ENCODE results near the gene REEP1. TPM values are rescaled to one million over a fixed set of nuclear protein-coding genes. Genes with fewer than 3 reads are reported as not detected.
A peak's percentile ranks its signal among the peaks of the same experiment; 100 is the strongest.
"Not testable (repeated sequence)": the region's sequence is repeated elsewhere in the genome, so short reads cannot be mapped to it uniquely, and the experiment has no call there.

REEP1 gene
- total RNA-seq, 1 donor from 2014 or later, result 0.62 TPM

- DNase-seq (ENCODE audit: low spot score), result no peak
- TF ChIP-seq CTCF (IDR thresholded peaks at IDR 0.05; ENCODE audit: unreplicated experiment), result no peak
- peaks cover 16% of the 10 kb centered on the region for H3K36me3 Mint-ChIP-seq (ENCODE audit: low read depth, unreplicated experiment)
- no peak overlapping the region for H3K4me3 Mint-ChIP-seq (ENCODE audit: unreplicated experiment)
- peak overlapping the region; percentile 76 for H3K27ac Mint-ChIP-seq (ENCODE audit: unreplicated experiment)
- H3K4me1 Mint-ChIP-seq (ENCODE audit: unreplicated experiment), result peaks cover 23% of the 10 kb centered on the region
- H3K9me3 Mint-ChIP-seq (ENCODE audit: unreplicated experiment), result no peaks in the 10 kb centered on the region
- no peaks in the 10 kb centered on the region for H3K27me3 Mint-ChIP-seq (ENCODE audit: unreplicated experiment)
Observed at GRCh38 chr2:86202702-86203101, 134.7 kb downstream of the REEP1 start.

GRCh38 chr2:86202336-86202692 lies 135.1 kb downstream of the REEP1 start:
- H3K36me3 Mint-ChIP-seq (ENCODE audit: low read depth, unreplicated experiment), result peaks cover 16% of the 10 kb centered on the region
- no peaks in the 10 kb centered on the region for H3K27me3 Mint-ChIP-seq (ENCODE audit: unreplicated experiment)
- no peak overlapping the region for H3K4me3 Mint-ChIP-seq (ENCODE audit: unreplicated experiment)
- H3K4me1 Mint-ChIP-seq (ENCODE audit: unreplicated experiment), result peaks cover 23% of the 10 kb centered on the region
- H3K27ac Mint-ChIP-seq (ENCODE audit: unreplicated experiment), result peak overlapping the region; percentile 76
- no peak for TF ChIP-seq CTCF (IDR thresholded peaks at IDR 0.05; ENCODE audit: unreplicated experiment)
- no peaks in the 10 kb centered on the region for H3K9me3 Mint-ChIP-seq (ENCODE audit: unreplicated experiment)
- no peak for DNase-seq (ENCODE audit: low spot score)

- Mint-ChIP-seq H3K9me3 (ENCODE audit: unreplicated experiment) (no peaks in the 10 kb centered on the region), H3K4me1 (ENCODE audit: unreplicated experiment) (peaks cover 27% of the 10 kb centered on the region), H3K27me3 (ENCODE audit: unreplicated experiment) (no peaks in the 10 kb centered on the region), H3K27ac (ENCODE audit: unreplicated experiment) (peak overlapping the region; percentile 76), H3K36me3 (ENCODE audit: low read depth, unreplicated experiment) (peaks cover 14% of the 10 kb centered on the region), H3K4me3 (ENCODE audit: unreplicated experiment) (no peak overlapping the region)
- TF ChIP-seq CTCF (IDR thresholded peaks at IDR 0.05; ENCODE audit: unreplicated experiment), result no peak
- DNase-seq (ENCODE audit: low spot score), result no peak
Observed at GRCh38 chr2:86201671-86202335, 135.6 kb downstream of the REEP1 start.

GRCh38 chr2:86200564-86200963 lies 136.9 kb downstream of the REEP1 start:
- H3K4me3 Mint-ChIP-seq (ENCODE audit: unreplicated experiment), result peak overlapping the region; percentile 100
- H3K27me3 Mint-ChIP-seq (ENCODE audit: unreplicated experiment), result not testable (repeated sequence)

GRCh38 chr2:86199834-86200177 lies 137.6 kb downstream of the REEP1 start:
- H3K4me3 Mint-ChIP-seq (ENCODE audit: unreplicated experiment), result peak overlapping the region; percentile 100
- H3K27me3 Mint-ChIP-seq (ENCODE audit: unreplicated experiment), result no peaks in the 10 kb centered on the region
- peaks cover 34% of the 10 kb centered on the region for H3K4me1 Mint-ChIP-seq (ENCODE audit: unreplicated experiment)
- no peaks in the 10 kb centered on the region for H3K9me3 Mint-ChIP-seq (ENCODE audit: unreplicated experiment)
- no peak for TF ChIP-seq CTCF (IDR thresholded peaks at IDR 0.05; ENCODE audit: unreplicated experiment)
- no peak for DNase-seq (ENCODE audit: low spot score)
- H3K36me3 Mint-ChIP-seq (ENCODE audit: low read depth, unreplicated experiment), result peaks cover 4% of the 10 kb centered on the region
- peak overlapping the region; percentile 42 for H3K27ac Mint-ChIP-seq (ENCODE audit: unreplicated experiment)

More at GRCh38 chr2:86200564-86200963, 136.9 kb downstream of the REEP1 start:
- peaks cover 32% of the 10 kb centered on the region for H3K4me1 Mint-ChIP-seq (ENCODE audit: unreplicated experiment)
- H3K27ac Mint-ChIP-seq (ENCODE audit: unreplicated experiment); DNase-seq (ENCODE audit: low spot score); H3K9me3 Mint-ChIP-seq (ENCODE audit: unreplicated experiment); H3K36me3 Mint-ChIP-seq (ENCODE audit: low read depth, unreplicated experiment): not testable (repeated sequence)

Data from endothelial cell (in vitro differentiated cells).